Anterior cingulate cortex (tissue), 58 donors: ENCODE measurements around the gene TRIM2.
"Not testable (repeated sequence)": the region's sequence is repeated elsewhere in the genome, so short reads cannot be mapped to it uniquely, and the experiment has no call there.

ENCODE experiments used
- DNase-seq, 58 donors: peaks; one replicate each; lab custom pipeline; 2025; lab: John Stamatoyannopoulos, UW

TRIM2 gene

GRCh38 chr4:153186046-153186728 is 18.1 kb upstream of the TRIM2 start:
- no peak for DNase-seq

DNA sequence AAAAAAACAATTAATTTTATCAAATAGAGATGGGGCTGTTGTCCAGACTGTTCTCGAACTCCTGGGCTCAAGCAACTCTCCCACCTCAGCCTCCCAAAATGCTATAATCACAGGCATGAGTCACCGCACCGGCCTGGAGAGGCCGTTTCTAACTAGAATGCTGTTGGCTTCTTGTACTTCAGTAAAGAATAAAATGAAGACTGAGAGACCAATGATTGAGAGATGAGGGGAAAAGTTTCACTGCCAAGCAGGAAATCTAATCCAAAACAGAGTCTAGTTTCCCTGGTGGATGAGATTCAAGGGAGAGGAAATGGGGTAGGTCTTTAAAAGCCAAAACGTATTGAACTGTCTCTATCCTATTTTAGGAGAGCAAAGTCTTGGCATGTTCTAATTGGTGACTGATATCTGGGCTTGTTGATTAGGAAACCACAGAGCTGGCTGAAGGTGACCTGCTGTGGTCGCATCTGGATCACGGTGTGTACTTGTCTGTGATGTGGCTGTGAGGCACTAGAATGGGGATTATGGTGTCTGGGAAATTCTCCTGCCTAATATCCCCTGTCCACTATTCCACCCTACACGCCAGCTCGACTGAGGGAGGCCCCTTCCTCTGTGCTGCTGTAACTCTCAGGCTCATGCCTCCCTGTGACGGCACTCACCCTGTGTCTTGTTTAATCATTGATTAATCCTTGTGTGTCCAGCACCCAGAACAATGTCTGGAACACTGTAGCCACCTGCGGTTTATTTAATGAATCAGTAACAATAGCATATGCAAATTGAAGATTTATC is 15.0 kb upstream of the TRIM2 start:
- DNase-seq, result peak in 2 of 58 donors; percentile 13 to 23

DNA sequence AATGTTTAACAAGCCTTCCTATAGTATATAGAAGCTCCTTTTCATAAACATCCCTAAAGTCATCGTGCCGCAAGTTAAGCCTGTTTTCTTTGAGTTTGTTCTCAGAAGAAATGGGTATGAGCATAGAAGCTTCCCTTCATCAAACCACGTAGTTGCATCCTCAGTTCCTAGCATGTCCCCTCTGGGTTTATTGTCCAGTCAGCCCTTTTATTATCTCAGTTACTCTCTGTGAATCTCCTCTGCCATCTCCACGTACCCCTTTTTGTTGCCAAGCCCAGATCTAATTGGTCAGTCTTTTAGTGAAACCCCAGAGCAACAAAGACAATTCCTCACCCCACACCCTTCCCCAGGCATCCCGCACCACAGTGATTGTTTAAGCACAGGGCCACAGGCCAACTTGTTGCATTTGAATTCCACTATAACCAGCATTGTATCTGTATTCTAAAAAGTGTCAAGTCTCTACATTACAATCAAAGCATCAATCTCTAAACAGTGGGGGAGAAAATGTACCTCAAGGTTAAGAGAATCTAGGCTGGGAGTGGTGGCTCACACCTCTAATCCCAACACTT is 12.4 kb upstream of the TRIM2 start:
- no peak for DNase-seq

- no peak for DNase-seq
Measured at GRCh38 chr4:153197301-153197700, 6.9 kb upstream of the TRIM2 start.

- no peak for DNase-seq
Measured at GRCh38 chr4:153198719-153199118, 5.5 kb upstream of the TRIM2 start.

- not testable (repeated sequence) for DNase-seq
Measured at GRCh38 chr4:153203746-153204145, 497 bp upstream of the TRIM2 start.

DNA sequence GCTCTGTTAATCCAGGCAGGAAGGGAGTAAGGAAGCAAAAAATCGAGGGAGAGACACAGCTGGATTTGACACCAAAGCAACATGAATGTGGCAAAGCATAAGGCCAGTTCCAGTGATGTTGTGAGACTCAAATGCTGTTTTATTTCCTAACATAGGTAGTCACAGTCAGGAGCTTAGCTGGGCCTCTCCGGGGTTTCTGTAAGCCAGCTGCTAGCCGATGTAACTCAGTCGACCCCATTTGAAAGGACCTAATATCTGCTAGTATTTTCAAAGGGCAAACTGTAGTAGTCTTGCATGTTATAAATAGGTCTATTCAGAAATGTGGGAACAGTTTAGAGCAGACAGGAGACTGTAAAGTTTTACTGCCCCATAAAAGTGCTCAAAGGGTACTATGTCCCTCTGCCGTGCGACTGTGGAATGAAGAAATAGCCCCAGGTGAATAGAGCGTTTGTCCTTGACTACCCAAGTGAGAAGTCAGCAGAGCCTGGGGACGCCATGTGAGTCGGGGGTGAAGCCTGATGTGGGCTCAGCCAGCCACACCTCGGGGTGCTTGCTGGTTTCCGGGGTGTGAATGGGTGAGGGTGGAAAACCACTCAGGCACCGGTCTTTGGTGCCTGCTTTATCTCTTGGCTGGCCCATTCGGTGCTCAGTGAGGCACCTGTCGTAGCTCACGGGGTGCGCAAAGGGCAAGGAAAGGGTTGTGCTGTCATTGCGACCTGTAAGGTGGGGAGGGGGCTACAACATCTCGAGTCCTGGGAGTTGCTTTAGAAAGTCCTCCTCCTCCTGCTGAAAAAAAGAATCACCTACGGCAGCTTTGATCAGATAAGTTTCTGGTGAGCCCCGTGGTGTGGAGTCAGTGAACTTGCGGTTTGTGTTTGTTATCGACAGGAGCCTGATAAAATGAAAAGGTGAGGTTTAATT is 745 bp downstream of the TRIM2 start:
- peak in 2 of 58 donors; percentile 14 to 37 for DNase-seq

DNA sequence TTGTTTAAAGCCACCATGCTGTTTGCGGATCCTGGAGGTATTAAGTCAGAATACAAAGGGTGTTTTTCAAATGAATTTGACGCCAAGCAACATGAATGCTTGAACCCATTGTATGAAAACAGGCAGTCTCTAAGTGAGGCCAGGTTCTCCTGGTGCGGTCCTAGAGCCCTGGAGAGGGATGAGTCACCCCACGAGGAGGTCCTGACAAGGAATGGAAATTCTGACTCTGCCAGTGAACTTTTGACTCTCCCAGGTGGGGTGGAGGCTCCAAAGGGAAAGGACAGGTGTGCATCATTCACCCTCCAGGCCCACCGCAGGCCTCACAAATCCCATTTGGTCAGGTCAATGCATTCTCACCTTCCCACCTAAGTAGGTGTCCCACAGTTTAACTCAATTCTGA is 1.5 kb downstream of the TRIM2 start:
- no peak for DNase-seq

DNA sequence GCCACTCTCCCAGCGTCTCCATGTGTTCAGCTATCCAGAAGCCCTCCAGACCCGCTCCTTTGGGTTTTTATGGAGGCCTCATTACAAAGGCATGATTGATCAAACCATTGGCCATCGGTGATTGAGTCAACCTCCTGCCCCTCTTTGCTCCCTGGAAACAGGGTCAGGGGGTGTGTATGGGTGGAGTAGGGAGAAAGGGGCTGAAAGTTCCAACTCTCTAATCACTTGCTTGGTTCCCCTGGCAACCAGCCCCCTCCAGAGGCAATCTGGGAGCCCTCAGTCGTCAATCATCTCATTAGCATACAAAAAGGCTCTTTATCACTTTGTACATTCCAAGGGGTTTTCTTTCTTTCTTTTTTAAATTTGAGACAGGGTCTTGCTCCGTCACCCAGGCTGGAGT is 2.3 kb downstream of the TRIM2 start:
- peak in 2 of 58 donors; percentile 8 to 10 for DNase-seq

DNA sequence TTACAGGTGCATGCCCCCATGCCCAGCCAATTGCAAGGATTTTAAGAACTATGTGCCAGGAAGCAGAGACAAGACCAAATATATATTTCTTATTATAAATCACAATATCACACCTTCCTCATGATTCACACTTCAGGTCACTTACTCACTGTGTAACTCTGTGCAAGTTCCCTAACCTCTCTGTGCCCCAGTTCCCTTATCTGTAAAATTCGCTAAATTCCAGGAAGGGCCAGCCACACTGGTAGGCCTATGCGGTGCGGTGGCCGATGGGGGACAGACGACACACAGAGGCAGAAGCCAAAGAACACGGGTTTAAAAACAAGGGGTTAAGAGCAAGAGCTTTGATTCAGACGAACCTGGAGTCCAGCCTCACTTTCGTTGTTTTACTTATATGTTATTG is 2.8 kb downstream of the TRIM2 start:
- DNase-seq, result no peak

- DNase-seq, result peak in 20 of 58 donors; percentile 6 to 44 (median 24)
Measured at GRCh38 chr4:153207567-153207966, 3.3 kb downstream of the TRIM2 start.

GRCh38 chr4:153209410-153209809 is 5.2 kb downstream of the TRIM2 start:
- DNase-seq, result no peak

DNA sequence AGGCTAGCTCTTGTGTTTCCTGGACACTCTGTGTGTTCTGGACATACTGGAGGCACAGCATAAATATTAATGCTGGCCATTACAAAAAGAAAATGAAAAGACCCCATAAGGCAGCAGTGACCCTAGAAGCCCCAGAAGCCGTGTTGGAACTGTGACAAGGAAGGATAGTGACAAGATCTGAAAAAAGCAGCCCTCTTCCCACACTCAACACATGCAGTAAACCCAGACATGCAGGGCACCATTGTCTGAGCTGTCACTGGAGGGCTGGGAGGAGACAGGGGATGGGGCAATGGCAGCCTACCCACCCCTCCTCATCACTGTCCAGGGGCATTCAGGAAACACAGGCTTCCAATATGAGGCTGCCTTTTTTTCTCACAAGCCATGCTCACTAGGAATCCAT is 6.5 kb downstream of the TRIM2 start:
- DNase-seq, result no peak

DNA sequence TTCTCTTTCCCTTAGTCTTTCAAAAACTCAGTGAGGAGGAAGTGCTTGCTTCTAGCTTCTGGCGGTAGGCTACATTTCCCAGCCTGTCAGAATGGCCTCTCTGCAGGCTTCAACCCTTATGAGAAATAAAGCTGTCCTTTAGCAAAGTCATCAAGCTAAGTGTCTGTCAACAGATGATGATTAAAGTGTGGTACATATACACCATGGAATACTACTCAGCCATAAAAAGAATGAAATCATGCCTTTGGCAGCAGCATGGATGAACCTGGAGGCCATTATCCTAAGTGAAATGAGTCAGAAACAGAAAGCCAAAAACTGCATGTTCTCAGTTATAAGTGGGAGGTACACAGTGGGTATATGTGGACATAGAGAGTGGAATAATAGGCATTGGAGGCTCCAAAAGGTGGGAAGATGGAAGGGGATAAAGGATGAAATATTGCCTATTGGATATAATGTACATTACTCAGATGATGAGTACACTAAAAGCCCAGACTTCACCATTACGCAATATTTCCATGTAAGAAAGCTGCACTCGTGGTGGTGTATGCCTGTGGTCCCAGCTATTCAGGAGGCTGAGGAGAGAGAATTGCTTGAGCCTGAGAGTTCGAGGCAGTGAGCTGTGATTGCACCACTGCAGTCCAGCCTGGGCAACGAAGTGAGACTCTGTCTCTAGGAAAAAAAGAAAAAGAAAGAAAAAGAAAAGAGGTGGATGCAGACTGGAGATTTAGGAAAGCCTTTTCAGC is 7.9 kb downstream of the TRIM2 start:
- no peak for DNase-seq

- peak in 4 of 58 donors; percentile 16 to 53 (median 18) for DNase-seq
Measured at GRCh38 chr4:153212736-153213135, 8.5 kb downstream of the TRIM2 start.

GRCh38 chr4:153215921-153216320 is 11.7 kb downstream of the TRIM2 start:
- no peak for DNase-seq

- DNase-seq, result no peak
Measured at GRCh38 chr4:153216546-153216945, 12.3 kb downstream of the TRIM2 start.

DNA sequence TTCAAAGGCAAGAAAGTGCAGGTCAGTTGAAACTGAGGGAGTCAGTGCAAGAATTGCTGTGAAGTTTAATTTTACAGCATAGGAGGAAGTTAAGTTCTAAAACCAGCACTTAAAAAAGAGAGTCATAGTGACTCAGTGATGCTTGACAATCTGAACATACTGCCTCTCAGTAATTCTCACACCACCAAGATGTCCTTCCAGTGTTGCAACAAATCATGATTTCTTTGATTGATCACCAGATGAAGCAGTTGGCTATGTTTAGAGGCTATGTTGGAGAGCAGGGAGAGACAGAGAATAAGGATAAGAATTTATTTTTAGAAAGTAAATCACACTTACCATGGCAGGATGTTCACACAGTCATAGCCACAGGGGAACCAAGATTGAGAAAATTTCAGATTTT is 13.2 kb downstream of the TRIM2 start:
- DNase-seq, result no peak

- no peak for DNase-seq
Measured at GRCh38 chr4:153218961-153219360, 14.7 kb downstream of the TRIM2 start.
